T-helper 1 cell treated with Interleukin-12 subunit alpha and Interleukin-12 subunit beta and Interleukin-4 antibody, amounts not matched to agents 30 μg/mL and 1 μg/mL, for 36 hours (primary cell): Measurements from ENCODE around the gene IGF1R.

Experiments
- H3K27ac Mint-ChIP-seq: one replicate; pipeline ENCODE4 v1.8.0; 2021; ENCODE audit warnings: mild to moderate bottlenecking, mixed read lengths
- H3K27me3 Mint-ChIP-seq: one replicate; pipeline ENCODE4 v1.8.0; 2021; ENCODE audit warnings: low read depth, mixed read lengths
- H3K36me3 Mint-ChIP-seq: one replicate; pipeline ENCODE4 v1.8.0; 2021; ENCODE audit warnings: low read depth, mixed read lengths
- H3K4me1 Mint-ChIP-seq: one replicate; pipeline ENCODE4 v1.8.0; 2021; ENCODE audit warnings: low read depth, mixed read lengths
- H3K4me3 Mint-ChIP-seq: one replicate; pipeline ENCODE4 v1.8.0; 2021; ENCODE audit warnings: mild to moderate bottlenecking, moderate library complexity, mixed read lengths
- H3K9me3 Mint-ChIP-seq: one replicate; pipeline ENCODE4 v1.8.0; 2021; ENCODE audit warnings: mixed read lengths

IGF1R gene

DNA sequence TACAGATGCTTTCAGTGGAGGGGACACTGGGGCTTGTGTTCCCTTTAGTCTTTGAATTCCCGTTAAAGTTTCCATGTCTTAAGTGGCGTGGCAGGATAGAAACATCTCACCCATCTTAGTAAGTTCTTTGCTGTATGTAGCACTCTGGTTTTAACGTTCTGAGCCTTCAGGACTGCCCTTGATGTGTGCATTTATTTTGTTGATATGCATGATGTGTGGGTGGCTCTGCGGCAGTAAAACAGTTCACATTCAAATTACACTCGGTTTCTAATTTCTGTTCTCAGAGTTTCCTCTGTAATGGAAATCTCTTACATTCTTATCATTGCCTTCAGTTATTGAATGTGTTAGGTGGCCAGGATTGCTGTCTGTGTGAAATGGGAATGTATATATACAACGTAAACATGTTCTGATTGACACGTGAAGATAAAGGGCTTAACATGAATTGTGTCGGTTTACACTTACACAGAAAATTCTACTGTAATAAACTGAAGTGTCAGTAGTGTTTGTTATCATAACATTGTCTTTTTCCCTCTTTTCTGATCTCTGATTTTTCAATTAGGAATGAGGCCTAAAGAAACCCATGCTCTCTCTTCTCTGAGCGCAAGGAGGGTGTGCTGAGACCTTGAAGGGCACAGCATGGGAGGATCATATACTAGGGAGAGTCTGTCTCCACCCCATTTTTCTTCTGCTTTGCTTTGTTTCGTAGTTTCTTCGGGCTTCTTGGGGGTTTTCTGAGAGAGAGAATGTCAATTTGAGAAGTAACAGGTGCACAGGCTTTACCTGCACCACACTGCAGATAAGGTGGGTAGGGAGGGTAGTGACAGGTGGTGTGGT, 51.5 kb downstream of the IGF1R start:
- H3K27me3 Mint-ChIP-seq = no peaks in the 10 kb centered on the region
- peak overlapping the region; percentile 9 for H3K27ac Mint-ChIP-seq
- peak overlapping the region; percentile 6 for H3K4me3 Mint-ChIP-seq

DNA sequence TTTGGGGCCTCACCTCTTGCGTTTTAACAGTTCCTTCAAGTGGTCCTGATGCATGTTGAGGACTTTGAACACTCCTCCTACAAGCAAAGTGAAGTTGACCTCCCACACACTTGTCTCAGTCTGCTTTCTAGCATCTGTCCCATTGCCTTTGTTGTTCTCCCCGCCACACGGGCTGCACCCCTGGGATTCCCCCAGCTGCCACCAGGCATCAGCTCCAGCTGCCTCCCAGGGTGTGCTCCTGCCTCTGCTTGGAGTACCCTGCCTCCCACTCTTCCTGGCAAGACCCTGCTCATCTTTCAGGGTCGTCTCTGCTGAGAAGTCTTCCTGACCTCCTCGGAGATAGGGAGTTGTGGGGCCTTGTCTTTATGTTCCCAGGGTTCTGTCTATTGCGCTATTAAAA, 52.2 kb downstream of the IGF1R start:
- Mint-ChIP-seq H3K27ac (peak overlapping the region; percentile 32), H3K9me3 (no peaks in the 10 kb centered on the region), H3K27me3 (no peaks in the 10 kb centered on the region), H3K36me3 (no peaks in the 10 kb centered on the region), H3K4me3 (no peak overlapping the region), H3K4me1 (peaks cover 33% of the 10 kb centered on the region)

More for the DNA sequence above, 51.5 kb downstream of the IGF1R start:
- Mint-ChIP-seq H3K9me3 (no peaks in the 10 kb centered on the region), H3K36me3 (no peaks in the 10 kb centered on the region), H3K4me1 (peaks cover 33% of the 10 kb centered on the region)

DNA sequence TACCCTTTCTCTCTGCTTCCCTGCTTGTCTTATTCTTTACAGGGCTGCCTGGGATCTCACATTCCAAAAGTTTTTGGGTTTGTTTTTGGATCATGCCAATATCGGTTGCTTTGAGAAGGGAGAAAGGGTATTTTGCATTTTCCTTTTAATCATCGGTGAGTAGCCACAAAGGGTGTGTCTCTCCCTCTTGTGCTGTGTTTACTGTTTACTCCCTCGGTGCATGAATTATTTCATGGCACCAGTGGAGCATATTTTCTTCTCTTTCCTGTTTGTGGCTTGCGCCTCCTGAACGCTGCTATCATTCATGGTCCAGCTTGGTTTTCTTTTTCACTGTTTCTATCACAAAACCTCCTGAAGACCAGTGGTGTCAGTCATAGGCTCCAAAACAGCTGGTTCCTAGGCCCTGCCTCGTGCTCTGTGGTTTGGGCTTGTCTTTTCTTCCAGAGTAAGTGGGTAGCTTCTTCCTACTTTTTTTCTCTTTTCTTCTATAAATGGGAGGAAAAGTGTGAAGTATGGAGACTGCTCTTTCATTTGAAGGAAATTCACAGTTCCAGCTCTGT, 54.9 kb downstream of the IGF1R start:
- Mint-ChIP-seq H3K9me3 (no peaks in the 10 kb centered on the region), H3K4me1 (peaks cover 31% of the 10 kb centered on the region), H3K27me3 (no peaks in the 10 kb centered on the region), H3K4me3 (no peak overlapping the region), H3K36me3 (no peaks in the 10 kb centered on the region), H3K27ac (peak overlapping the region; percentile 42)

DNA sequence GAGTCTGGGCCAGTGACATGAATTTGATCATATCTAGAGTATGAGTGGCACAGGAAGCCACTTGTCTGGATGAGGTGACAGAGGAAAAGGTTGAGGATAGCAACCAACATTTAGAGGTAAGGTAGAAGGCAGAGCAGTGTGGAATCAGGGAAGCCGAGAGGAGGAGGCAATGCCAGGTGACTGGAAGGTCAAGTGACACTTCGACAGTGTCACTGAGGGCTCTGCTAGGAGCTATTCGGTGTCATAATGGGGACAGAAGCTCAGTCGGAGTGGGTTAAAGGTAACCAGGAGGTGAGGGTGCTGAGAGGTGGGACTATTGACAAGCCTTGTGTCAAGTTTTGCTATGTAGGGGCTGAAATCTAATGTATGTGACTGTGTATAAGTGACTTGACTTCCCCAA, 56.7 kb downstream of the IGF1R start:
- Mint-ChIP-seq H3K36me3 (no peaks in the 10 kb centered on the region), H3K4me1 (peaks cover 14% of the 10 kb centered on the region), H3K27ac (no peak overlapping the region), H3K4me3 (no peak overlapping the region), H3K27me3 (no peaks in the 10 kb centered on the region), H3K9me3 (no peaks in the 10 kb centered on the region)

DNA sequence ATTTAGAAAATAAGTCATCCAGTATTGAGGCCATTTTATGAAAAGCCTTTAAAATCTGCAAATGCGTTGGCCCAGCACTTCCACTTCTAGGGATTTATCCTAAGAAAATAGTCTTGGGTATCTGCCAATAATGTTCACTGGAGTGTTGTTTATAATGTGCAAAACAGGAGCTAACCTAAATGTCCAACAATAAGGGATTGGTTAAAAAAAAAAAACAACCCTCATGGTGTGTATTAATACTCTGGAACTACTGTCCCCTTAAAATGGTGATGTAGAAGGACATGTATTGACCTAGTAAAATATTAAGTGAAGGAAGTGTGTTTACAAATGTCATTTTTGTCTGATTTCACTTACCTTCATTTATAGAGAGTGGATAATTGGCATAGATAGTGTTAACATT, 58.0 kb downstream of the IGF1R start:
- Mint-ChIP-seq H3K4me1 (peaks cover 6% of the 10 kb centered on the region), H3K4me3 (no peak overlapping the region), H3K36me3 (peaks cover 3% of the 10 kb centered on the region), H3K27me3 (no peaks in the 10 kb centered on the region), H3K27ac (no peak overlapping the region), H3K9me3 (peaks cover 1% of the 10 kb centered on the region)

DNA sequence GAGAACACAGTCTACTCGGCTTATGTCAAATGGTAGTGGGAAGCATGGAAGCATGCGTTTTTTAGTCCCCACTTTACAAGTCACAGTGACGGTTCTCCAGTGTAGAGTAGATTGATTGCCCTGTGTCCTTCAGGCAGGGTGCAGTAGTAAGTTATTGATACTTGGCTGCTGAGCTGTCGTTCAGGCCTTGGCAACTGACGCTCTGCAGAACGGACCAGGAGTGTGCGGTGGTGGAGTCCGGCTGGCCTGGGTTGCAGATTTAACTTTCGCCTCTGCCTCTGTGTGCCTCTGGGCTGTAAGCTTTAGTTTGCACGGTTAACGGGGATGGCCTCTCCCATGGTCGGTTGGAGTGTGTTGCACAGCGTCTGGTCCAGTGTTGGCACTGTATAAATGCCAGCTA, 58.6 kb downstream of the IGF1R start:
- H3K36me3 Mint-ChIP-seq = peaks cover 8% of the 10 kb centered on the region
- H3K27me3 Mint-ChIP-seq = no peaks in the 10 kb centered on the region
- H3K27ac Mint-ChIP-seq = no peak overlapping the region
- H3K9me3 Mint-ChIP-seq = peaks cover 7% of the 10 kb centered on the region
- H3K4me1 Mint-ChIP-seq = peaks cover 6% of the 10 kb centered on the region
- no peak overlapping the region for H3K4me3 Mint-ChIP-seq

DNA sequence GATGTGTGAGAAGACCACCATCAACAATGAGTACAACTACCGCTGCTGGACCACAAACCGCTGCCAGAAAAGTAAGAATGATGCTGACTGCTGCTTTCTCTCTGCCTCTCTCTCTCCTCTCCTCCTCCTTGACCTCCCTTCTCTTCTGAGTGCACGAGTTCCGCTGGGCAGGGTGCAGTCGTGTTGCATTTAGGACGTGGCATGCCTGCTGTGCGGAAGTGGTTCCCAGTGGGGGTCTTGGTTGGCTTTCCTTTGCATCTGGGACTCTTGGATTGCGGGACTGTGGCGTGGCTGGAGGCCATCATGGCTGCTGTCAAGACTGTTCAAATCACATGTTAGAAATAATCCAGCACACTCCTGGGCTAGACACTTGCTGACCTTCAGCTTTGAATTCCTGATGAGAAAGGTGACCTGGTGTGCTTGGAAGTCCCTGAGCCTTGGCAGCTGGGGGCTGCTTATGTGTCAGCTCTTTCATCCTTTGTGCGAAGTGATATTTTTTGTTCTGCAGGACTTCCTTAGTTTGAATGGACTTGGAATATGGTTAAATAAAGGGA, 59.8 kb downstream of the IGF1R start:
- peaks cover 13% of the 10 kb centered on the region for H3K36me3 Mint-ChIP-seq
- H3K9me3 Mint-ChIP-seq = peaks cover 12% of the 10 kb centered on the region
- no peaks in the 10 kb centered on the region for H3K27me3 Mint-ChIP-seq
- H3K4me3 Mint-ChIP-seq = no peak overlapping the region
- H3K27ac Mint-ChIP-seq = no peak overlapping the region
- peaks cover 7% of the 10 kb centered on the region for H3K4me1 Mint-ChIP-seq

DNA sequence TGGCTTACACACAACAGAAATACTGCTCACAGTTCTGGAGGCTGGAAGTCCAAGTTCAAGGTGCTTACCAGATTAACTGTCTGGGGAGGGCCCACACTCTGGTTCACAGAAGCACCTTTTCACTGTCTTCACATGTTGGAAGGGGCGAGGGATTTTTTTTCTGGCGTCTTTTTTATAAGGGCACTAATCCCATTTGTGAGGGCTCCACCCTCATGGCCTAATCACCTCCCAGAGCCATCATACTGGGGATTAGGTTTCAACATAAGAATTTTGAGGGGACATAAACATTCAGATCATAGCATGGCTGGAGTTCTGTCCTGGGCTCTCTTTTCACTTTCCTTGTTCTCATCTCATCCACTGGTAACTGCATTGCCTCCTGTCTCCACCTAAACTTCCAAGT, 63.5 kb downstream of the IGF1R start:
- Mint-ChIP-seq H3K27me3 (no peaks in the 10 kb centered on the region), H3K4me1 (peaks cover 37% of the 10 kb centered on the region), H3K9me3 (peaks cover 12% of the 10 kb centered on the region), H3K27ac (no peak overlapping the region), H3K36me3 (peaks cover 14% of the 10 kb centered on the region), H3K4me3 (no peak overlapping the region)

DNA sequence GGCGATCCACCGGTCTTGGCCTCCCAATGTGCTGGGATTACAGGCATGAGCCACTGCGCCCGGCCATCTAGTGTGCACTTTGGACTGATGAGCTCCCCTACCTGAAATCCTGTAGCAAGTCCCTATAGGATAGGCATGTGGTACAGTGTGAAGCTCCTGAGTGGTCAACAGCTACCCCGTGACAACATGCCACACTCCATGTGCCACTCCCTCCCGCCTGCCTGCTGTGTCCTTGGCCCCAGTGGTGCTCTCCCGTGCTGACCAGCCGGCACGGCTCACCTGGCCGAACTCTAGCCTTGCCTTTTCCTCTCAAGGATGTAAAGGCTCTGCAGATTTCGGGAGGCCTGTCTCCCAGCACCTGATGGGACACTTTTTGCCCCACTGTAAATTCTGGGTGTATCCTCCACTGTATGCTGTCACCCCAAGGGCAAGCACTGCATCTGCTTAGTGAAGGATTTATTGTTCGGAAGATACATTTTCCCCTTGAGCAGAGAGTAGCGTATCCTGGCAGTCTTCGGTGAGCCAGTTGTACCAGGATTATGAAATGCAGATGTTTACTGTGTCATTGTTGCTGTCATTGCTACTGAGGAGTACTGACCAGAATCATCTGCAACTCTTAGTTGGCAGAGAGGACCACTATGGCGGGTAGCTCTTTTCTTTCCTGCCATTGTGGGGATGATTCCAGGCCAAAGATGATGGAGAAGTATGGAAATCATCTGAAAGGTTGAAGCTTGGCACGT, 64.7 kb downstream of the IGF1R start:
- no peaks in the 10 kb centered on the region for H3K27me3 Mint-ChIP-seq
- no peak overlapping the region for H3K27ac Mint-ChIP-seq
- H3K4me1 Mint-ChIP-seq = peaks cover 42% of the 10 kb centered on the region

DNA sequence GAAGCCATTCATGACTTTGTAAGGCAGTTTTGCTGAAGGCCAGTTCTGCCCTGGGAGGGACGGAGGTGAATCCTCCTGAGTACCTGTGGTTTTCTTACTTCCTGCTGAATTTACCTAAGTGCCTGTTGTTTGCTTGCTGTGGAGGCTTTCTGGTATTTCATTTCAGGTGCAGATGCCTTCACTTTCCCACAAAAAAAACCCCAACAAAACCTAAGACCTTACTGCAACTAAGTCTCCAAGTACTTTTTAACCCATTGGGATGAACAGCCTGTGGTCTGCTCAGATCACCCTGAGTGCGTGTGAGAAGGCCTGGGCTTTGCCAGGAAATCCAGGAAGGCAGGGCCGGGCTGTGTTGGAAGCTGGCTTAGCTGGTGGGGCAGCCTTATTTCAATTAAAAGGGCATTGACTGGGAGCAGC, 65.3 kb downstream of the IGF1R start:
- Mint-ChIP-seq H3K36me3 (peaks cover 14% of the 10 kb centered on the region), H3K27ac (no peak overlapping the region), H3K9me3 (peaks cover 12% of the 10 kb centered on the region), H3K4me1 (peaks cover 42% of the 10 kb centered on the region), H3K4me3 (no peak overlapping the region), H3K27me3 (no peaks in the 10 kb centered on the region)

More for the DNA sequence above, 64.7 kb downstream of the IGF1R start:
- Mint-ChIP-seq H3K4me3 (peak overlapping the region; percentile 25), H3K36me3 (peaks cover 14% of the 10 kb centered on the region), H3K9me3 (peaks cover 12% of the 10 kb centered on the region)

DNA sequence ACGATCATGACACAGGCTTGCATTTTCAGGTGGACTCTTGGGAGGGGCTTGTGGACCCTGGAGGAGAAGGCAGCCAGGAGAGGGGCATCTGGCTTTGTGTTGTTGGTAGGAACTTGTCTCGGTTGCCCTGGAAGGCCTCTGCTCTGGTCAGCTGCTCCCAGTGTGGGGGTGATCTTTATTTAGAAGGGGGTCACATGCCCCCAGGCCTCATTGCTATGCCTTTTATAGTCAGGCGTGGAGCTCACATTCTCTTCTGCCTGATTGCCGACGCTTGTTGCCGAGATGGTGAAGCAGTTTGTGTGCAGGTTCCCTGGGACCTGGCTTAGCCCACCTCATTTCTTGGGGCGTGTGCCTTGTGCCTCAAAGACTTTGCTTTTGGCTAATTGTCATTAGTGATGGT, 66.6 kb downstream of the IGF1R start:
- Mint-ChIP-seq H3K4me3 (no peak overlapping the region), H3K4me1 (peaks cover 47% of the 10 kb centered on the region), H3K27me3 (no peaks in the 10 kb centered on the region), H3K27ac (no peak overlapping the region), H3K9me3 (peaks cover 12% of the 10 kb centered on the region), H3K36me3 (peaks cover 14% of the 10 kb centered on the region)

DNA sequence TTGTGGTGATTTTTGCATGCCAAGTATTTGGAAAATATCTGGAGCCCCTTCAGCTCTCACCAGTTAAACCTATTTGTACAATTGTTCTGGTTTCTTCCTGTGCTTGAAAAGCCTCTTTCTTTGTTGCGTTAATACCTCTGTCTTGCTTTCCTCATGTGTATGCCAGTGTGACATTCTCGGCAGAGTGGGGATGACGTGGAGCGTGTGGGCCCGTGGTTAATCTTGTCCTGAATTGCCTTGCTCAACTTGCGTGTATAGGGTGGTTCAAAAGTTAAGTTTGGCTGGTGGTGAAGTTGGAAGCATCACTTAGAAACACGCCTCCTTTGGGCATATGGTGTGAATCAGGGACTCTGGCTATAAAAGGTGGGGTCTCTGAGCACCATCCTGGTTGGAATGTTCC, 67.1 kb downstream of the IGF1R start:
- no peak overlapping the region for H3K4me3 Mint-ChIP-seq
- peaks cover 12% of the 10 kb centered on the region for H3K9me3 Mint-ChIP-seq
- no peak overlapping the region for H3K27ac Mint-ChIP-seq
- no peaks in the 10 kb centered on the region for H3K27me3 Mint-ChIP-seq
- H3K36me3 Mint-ChIP-seq = peaks cover 14% of the 10 kb centered on the region
- peaks cover 50% of the 10 kb centered on the region for H3K4me1 Mint-ChIP-seq

DNA sequence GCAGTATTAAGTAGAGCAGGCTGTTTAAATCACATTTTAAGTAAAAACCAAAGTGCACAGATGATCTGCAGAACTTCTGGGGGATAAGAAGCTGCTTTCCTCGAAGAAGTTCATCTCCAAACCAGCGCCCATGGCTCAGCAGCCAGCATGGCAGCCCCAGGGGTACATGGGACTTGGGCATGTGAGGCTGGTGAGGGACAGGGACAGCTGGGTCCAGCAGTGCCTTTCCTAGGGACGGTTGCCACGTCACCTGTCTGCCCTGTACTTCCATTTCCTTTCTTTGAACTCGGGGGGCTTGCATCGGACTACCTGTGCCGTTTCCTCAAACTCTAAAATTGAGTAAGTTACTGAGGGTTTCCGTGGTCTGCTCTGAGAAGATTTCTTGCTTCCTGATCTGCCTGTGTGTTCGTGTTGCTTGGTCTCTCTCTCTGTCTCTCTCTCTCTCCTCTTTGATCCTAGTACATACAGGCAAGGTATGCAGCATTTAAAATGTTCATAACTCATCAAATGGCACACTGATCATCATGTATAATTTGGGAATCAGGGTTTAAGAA, 67.6 kb downstream of the IGF1R start:
- peaks cover 13% of the 10 kb centered on the region for H3K36me3 Mint-ChIP-seq

DNA sequence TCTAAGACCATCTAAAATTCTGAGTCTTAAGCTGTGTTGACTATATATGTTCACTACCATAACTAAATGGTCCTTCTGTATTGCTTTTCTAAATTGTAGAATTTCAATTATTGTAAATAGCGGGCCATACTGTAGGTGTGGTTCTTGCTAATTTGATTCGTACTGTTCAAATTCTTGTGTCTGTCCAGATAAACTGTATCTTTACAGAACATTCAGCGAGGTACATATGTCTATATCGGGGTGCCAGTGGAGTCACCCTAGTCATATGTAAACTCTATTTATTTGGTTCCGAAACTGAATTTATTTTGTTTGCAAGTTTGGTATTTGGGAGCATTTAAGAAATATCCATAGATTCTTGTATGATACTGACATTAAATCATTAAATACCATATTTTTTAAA, 69.0 kb downstream of the IGF1R start:
- H3K27me3 Mint-ChIP-seq = no peaks in the 10 kb centered on the region
- H3K4me3 Mint-ChIP-seq = no peak overlapping the region
- no peak overlapping the region for H3K27ac Mint-ChIP-seq
- peaks cover 3% of the 10 kb centered on the region for H3K36me3 Mint-ChIP-seq
- H3K9me3 Mint-ChIP-seq = peaks cover under 1% of the 10 kb centered on the region
- H3K4me1 Mint-ChIP-seq = peaks cover 63% of the 10 kb centered on the region

More for the DNA sequence above, 67.6 kb downstream of the IGF1R start:
- Mint-ChIP-seq H3K27ac (peak overlapping the region; percentile 34), H3K27me3 (no peaks in the 10 kb centered on the region), H3K4me1 (peaks cover 55% of the 10 kb centered on the region), H3K9me3 (peaks cover 12% of the 10 kb centered on the region), H3K4me3 (peak overlapping the region; percentile 36)
